HG03469 (cell line): ENCODE measurements around the gene PCDHB16.
"Not testable (repeated sequence)": the region's sequence is repeated elsewhere in the genome, so short reads cannot be mapped to it uniquely, and the experiment has no call there.

Source experiments
- ATAC-seq: cut with Tn5 transposase; IDR thresholded peaks from one replicate; pipeline ENCODE4 v1.9.1; 2021; ENCODE audit warnings: mild to moderate bottlenecking, moderate library complexity, moderate number of reproducible peaks; ENCODE audit not compliant: unreplicated experiment

The PCDHB16 gene

DNA sequence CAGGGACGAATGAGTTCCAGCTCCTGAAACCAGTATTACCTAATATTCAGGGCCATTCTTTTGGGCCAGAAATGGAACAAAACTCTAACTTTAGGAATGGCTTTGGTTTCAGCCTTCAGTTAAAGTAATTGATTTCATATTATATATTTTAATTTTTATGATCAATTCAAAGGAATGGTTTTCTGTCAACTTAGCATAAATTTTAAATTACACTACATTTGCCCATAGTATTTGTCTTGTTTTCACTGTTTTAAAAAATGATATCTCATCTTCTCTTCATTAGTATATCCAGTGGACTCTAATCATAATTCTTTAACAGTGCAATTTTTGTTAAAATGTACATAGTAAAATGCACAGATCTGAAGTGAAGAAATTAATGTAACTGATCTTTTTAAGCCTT, 1.9 kb upstream of the PCDHB16 start:
- ATAC-seq, result no peak

DNA sequence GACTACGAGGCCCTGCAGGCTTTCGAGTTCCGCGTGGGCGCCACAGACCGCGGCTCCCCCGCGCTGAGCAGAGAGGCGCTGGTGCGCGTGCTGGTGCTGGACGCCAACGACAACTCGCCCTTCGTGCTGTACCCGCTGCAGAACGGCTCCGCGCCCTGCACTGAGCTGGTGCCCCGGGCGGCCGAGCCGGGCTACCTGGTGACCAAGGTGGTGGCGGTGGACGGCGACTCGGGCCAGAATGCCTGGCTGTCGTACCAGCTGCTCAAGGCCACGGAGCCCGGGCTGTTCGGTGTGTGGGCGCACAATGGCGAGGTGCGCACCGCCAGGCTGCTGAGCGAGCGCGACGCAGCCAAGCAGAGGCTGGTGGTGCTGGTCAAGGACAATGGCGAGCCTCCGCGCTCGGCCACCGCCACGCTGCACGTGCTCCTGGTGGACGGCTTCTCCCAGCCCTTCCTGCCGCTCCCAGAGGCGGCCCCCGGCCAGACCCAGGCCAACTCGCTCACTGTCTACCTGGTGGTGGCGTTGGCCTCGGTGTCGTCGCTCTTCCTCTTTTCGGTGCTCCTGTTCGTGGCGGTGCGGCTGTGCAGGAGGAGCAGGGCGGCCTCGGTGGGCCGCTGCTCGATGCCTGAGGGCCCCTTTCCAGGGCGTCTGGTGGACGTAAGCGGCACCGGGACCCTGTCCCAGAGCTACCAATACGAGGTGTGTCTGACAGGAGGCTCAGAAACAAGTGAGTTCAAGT, 2.1 kb downstream of the PCDHB16 start:
- ATAC-seq, result not testable (repeated sequence)

DNA sequence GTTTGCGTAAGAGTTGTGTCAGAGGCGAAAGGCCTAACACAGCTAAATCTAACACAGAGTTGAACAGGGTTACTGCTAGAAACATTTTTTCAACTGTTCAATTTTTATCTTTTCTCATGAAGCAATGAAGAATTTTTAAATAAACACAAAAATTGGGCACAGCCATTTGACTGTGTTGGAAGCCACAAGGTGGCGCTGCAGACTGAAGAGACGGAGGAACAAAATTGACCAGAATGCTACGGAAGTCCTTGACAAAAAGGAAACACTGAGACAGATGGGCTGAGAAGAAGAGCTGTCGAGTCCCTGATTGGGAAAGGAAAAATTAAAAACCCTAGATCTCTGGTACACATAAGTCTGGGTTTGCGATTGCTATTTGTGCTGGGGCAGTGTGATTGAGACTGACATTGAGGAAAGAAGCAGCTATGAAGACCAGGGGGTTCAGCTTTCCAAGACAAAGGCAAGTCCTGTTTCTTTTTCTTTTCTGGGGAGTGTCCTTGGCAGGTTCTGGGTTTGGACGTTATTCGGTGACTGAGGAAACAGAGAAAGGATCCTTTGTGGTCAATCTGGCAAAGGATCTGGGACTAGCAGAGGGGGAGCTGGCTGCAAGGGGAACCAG, 4.8 kb downstream of the PCDHB16 start, which contains the start of gene PCDHB9:
PCDHB9 (plus strand) TSS at position 265 of the 616 bp plus-strand sequence; CDS start at position 423, 158 bp downstream.
- ATAC-seq, result no peak

DNA sequence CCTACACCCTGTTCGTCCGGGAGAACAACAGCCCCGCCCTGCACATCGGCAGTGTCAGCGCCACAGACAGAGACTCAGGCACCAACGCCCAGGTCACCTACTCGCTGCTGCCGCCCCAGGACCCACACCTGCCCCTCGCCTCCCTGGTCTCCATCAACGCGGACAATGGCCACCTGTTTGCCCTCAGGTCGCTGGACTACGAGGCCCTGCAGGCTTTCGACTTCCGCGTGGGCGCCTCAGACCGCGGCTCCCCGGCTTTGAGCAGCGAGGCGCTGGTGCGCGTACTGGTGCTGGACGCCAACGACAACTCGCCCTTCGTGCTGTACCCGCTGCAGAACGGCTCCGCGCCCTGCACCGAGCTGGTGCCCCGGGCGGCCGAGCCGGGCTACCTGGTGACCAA, 6.5 kb downstream of the PCDHB16 start:
- not testable (repeated sequence) for ATAC-seq

DNA sequence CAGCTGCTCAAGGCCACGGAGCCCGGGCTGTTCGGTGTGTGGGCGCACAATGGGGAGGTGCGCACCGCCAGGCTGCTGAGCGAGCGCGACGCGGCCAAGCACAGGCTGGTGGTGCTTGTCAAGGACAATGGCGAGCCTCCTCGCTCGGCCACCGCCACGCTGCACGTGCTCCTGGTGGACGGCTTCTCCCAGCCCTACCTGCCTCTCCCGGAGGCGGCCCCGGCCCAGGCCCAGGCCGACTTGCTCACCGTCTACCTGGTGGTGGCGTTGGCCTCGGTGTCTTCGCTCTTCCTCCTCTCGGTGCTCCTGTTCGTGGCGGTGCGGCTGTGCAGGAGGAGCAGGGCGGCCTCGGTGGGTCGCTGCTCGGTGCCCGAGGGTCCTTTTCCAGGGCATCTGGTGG, 6.9 kb downstream of the PCDHB16 start:
- ATAC-seq, result not testable (repeated sequence)

- no peak for ATAC-seq
Measured at GRCh38 chr5:141192110-141192725, 10.0 kb downstream of the PCDHB16 start, which contains the start of gene PCDHB10. Gene PCDHB10 (plus strand): TSS chr5:141192353. CDS start chr5:141192553, 200 bp downstream.

GRCh38 chr5:141194332-141194731, 12.1 kb downstream of the PCDHB16 start:
- not testable (repeated sequence) for ATAC-seq

DNA sequence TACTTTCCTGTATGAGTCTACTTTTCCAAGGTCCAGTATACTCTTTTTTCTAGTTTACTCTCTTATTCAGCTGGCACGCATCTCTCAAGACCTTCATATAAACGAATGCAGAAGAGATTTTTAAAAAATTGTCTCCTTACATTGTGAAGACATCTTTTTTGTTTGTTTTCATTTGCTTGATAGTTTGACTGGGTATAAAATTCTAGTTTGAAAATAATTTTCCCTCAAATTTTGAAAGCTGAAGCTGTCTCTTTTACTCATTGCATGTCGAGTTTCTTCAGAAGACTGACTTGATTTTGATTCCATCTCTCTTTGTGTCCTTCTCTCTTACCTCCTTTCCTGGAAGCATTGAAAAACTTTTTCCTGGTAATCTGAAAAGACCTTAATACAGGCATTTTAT, 14.2 kb downstream of the PCDHB16 start:
- no peak for ATAC-seq

GRCh38 chr5:141199359-141200235, 17.4 kb downstream of the PCDHB16 start, which contains the start of gene PCDHB11:
Gene PCDHB11 (plus strand): TSS chr5:141199627. CDS start chr5:141199775, 148 bp downstream.
- no peak for ATAC-seq

GRCh38 chr5:141201126-141201525, 18.9 kb downstream of the PCDHB16 start:
- ATAC-seq, result not testable (repeated sequence)

DNA sequence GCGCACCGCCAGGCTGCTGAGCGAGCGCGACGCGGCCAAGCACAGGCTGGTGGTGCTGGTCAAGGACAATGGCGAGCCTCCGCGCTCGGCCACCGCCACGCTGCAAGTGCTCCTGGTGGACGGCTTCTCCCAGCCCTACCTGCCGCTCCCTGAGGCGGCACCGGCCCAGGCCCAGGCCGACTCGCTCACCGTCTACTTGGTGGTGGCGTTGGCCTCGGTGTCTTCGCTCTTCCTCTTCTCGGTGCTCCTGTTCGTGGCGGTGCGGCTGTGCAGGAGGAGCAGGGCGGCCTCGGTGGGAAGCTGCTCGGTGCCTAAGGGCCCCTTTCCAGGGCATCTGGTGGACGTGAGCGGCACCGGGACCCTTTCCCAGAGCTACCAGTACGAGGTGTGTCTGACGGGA, 19.5 kb downstream of the PCDHB16 start:
- ATAC-seq, result not testable (repeated sequence)

DNA sequence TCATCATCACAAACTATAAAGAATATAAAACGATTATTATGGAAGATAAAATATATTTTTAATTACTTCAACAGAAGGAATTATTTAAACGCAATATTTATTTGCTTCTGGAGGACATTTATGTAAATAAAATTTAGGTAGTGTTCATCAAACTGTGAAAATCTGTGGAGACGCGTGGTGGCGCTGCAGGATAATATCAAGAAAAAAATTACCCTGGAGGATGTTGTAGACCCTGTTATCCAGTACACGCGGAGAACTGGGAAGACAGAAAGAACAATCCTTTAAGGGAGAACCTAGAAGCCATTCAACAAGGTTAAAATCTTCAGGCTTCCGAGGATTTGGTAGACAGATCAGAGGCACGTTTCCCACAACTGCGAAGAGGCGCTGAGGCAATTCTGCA, 26.3 kb downstream of the PCDHB16 start, which contains the start of gene PCDHB12:
PCDHB12 (plus strand) TSS at position 242 of the 400 bp plus-strand sequence. CDS start 189 bp downstream, outside the sequence.
- ATAC-seq, result no peak

DNA sequence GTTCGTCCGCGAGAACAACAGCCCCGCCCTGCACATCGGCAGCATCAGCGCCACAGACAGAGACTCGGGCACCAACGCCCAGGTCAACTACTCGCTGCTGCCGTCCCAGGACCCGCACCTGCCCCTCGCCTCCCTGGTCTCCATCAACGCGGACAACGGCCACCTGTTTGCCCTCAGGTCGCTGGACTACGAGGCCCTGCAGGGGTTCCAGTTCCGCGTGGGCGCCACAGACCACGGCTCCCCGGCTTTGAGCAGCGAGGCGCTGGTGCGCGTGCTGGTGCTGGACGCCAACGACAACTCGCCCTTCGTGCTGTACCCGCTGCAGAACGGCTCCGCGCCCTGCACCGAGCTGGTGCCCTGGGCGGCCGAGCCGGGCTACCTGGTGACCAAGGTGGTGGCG, 28.1 kb downstream of the PCDHB16 start:
- not testable (repeated sequence) for ATAC-seq

GRCh38 chr5:141210849-141211248, 28.7 kb downstream of the PCDHB16 start:
- ATAC-seq, result not testable (repeated sequence)

- ATAC-seq, result not testable (repeated sequence)
Measured at GRCh38 chr5:141213656-141214339, 31.6 kb downstream of the PCDHB16 start, which contains the start of gene PCDHB13. Gene PCDHB13 (plus strand): TSS chr5:141213919. CDS start chr5:141214124, 205 bp downstream.

GRCh38 chr5:141214583-141214982, 32.4 kb downstream of the PCDHB16 start:
- not testable (repeated sequence) for ATAC-seq

- not testable (repeated sequence) for ATAC-seq
Measured at GRCh38 chr5:141215504-141215903, 33.3 kb downstream of the PCDHB16 start.

- not testable (repeated sequence) for ATAC-seq
Measured at GRCh38 chr5:141216035-141216434, 33.8 kb downstream of the PCDHB16 start.

DNA sequence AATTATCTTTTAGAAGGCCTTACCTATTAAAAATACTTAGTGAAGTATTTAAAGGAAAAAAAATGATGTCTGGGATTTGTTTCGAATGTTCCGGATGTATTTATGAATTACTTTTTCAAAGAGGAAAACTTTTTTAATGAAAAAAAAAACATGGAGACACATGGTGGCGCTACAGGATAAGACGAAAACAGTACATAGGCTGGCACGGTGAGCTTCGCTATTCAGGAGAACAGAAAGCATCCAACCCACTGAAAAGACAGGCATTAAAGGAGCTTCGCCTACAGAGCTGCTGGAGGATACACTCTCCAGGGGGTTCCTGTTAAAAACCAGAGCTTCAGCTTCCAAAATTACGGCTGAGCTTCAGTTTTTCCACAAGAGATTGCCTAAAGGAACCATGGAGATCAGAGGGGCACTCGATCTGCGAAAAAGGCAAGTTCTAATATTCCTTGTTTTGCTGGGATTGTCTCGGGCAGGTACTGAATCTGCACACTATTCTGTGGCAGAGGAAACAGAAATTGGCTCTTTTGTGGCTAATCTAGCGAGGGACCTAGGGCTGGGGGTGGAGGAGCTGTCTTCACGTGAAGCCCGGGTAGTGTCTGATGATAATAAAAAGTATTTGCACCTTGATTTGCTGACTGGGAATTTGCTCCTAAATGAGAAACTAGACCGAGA, 41.1 kb downstream of the PCDHB16 start, which contains the start of gene PCDHB14:
PCDHB14 (plus strand) TSS at position 232 of the 672 bp plus-strand sequence; CDS start at position 395, 163 bp downstream.
- no peak for ATAC-seq
